Cardiac septum (tissue), 1 donor: ENCODE measurements around the gene HSPA1B. TPM values are rescaled to one million over a fixed set of nuclear protein-coding genes. Genes with fewer than 3 reads are reported as not detected.

ENCODE experiments used
- DNase-seq: peaks from one replicate; pipeline ENCODE4 v3.0.0-alpha.2; 2020; ENCODE audit warnings: low spot score
- intact Hi-C: fragments of 100-400 bp; cut with DNase I; formaldehyde crosslinking; loops from one replicate; pipeline ENCODE4 v1.14.0; 2022
- total RNA-seq: library from RNA; stranded (reverse); fragmentation: NEBNext Ultra II Directional; extraction: Animal tissue kit (Norgen Biotek cat#: 25700); gene quantifications from one replicate; pipeline ENCODE4 v1.2.1, GENCODE V29; 2021
- donor health status: DM: no; HTN: no; CAD: no.

HSPA1B gene
- total RNA-seq, 1 donor from 2014 or later: 221 TPM

DNA sequence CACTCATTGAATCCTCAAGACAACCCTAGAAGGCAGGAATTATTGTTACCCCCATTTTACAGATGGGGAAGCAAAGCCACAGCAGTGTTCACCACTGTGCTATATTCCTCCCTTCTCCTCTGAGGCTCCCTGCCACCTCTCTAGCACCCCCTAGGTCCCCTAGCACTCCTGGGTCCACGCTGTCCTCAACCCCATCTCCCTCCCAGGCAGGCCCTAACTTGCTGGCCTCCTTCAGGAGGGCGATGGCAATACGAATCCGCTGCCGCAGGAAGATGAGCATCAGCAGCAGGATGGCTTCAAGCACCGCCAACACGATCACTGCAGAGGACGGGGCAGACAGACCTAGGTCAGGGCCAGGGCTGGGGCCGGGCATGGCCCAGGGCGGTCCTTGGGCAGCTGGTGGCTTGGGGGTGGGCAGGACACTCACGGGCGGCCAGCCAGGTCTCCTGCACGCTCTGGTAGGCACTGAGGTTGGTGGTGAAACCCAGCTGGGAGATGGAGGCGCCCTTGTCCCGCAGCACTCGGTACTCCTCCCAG lies 42.9 kb downstream of the HSPA1B start:
- intact Hi-C loops: no loop called here
- DNase-seq: no peak

DNA sequence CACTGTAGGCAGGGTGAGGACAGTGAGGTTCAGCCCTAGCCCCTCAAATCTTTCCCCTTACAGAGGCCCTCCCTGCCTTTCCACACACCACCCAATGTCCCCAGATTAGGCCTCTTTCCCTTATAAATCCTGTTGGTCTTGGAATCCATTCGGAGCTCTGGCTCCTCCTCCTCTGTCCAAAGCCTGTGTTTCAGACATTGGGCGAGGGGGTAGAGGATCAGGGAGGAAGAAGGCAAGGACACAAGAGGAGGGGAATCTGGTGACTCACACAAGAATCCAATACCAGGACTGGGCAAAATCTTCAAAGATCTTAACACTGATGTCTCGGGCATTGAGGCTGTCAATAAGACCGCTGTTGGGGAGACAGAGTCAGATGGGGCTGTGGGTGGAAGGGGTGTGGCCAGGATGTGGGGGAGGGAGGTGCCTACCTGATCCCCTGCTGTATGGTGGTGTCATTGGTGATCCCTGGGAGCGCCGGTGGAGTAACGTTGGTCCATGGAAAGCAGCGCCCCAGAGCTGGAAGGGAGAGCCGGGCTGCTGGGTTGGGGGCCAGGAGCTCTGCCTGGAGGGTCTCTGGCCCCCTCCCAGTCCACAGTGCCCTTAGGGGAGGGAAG lies 43.6 kb downstream of the HSPA1B start:
- no peak for DNase-seq
- intact Hi-C loops: no loop called here

DNA sequence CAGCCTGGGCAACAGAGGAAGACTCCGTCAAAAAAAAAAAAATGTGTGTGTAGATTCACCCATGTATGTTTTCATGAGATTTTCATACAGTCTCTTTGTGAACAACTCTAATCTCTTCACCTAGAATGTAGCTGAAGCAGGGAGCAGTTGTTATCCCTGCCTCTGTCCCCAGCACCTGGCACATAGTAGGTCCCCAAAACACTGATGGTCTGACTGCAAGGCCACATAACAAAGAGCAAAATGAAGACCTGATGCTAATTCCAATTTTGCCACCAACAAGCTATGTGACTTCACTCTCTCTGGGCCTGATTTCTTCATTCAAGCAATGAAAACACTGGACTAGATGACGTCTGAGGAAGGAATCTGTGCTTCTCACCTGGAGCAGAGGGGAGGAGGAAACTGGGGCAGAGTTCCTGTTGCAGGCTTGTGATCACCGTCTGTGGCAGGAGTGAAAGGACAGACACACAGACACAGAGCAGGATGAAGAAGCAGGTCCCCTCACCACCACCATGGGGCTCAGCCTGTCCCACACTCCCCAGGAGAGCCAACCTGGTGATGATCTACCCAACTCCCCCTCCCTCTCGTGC lies 46.6 kb downstream of the HSPA1B start:
- DNase-seq: no peak

GRCh38 chr6:31874836-31875572 lies 47.5 kb downstream of the HSPA1B start:
- DNase-seq: no peak
- intact Hi-C loops: no loop called here

More for the DNA sequence above, 46.6 kb downstream of the HSPA1B start:
- intact Hi-C loops: no loop called here

GRCh38 chr6:31875877-31876276 lies 48.3 kb downstream of the HSPA1B start:
- DNase-seq: no peak
- intact Hi-C loops: no loop called here

- no peak for DNase-seq
- intact Hi-C loops: no loop called here
These were observed 48.8 kb downstream of the HSPA1B start for GRCh38 chr6:31876357-31876756.

DNA sequence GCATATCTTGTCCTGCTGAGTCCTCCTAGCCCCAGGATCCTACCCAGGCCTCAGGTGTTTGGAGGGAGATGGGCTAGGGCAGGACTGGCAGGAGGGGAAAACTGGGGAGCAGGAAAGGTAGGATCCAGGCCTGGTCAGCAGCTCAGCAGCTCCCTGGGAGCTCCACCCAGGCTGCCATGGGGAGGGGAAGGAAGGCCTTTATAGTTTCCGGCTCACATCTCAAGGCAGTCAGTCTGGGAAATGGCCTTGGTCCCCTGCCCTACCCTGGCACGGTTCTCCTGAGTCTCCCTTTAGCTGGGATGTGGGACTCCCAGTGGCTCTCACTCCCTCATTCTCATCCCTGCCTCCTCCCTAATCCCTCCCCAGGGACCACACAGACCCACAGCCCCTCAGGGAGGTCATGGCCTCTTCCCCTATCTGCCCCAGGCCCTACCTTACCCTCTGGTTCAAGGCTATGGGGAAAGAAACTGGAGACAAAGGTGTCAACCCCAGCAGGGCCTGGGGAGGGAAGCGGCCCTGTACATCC lies 49.6 kb downstream of the HSPA1B start:
- intact Hi-C loops: no loop called here
- no peak for DNase-seq

DNA sequence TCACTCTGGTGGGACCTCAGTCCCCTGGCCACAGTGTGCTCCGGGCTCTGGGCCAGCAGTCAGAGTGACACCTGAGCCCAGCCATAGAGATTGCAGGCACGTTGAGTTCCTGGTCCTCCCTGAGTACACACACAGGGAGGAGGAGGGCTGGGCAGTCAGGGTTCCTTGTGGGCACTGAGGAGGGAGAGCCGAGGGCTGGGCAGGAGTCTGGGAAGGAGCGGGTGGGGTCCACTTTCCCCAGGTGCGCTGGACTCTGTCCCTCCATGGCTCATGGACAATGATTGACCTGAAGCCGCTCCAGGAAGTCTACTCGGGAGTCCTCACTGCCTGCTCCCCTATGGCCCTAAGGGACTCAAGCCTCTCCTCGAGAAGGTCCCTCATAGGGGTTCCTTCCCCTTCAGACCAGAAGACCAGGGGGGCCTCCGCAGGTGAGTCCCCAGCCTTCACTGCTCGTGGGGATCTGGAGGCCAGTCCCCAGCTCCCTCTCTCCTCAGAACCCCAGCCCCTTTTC lies 50.2 kb downstream of the HSPA1B start:
- intact Hi-C loops: no loop called here
- DNase-seq: no peak

DNA sequence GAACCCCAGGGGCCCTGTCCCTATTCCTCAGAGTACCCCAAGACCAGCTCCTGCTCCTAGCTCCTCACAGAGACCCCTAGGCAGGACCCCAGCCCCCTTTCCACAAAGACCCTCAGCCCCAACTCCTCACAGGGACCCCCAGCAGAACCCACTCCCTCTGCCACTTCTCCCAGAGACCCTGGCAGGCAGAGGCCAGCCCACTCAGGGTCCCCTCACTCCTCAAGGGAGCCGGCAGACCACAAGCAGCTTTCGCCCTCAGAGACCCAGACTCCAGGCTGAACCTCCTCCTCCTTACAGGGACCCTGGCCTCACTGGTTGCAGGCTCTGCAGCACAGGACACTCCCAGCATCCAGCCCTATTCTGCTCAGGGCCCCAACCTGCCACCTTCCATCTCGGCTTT lies 50.7 kb downstream of the HSPA1B start:
- DNase-seq: no peak
- intact Hi-C loops: no loop called here

GRCh38 chr6:31878726-31879125 lies 51.2 kb downstream of the HSPA1B start, which contains the start of gene SLC44A4:
SLC44A4 (minus strand) TSS chr6:31878997; CDS start chr6:31878980, 17 bp downstream.
- intact Hi-C loops: no loop called here
- DNase-seq: no peak

DNA sequence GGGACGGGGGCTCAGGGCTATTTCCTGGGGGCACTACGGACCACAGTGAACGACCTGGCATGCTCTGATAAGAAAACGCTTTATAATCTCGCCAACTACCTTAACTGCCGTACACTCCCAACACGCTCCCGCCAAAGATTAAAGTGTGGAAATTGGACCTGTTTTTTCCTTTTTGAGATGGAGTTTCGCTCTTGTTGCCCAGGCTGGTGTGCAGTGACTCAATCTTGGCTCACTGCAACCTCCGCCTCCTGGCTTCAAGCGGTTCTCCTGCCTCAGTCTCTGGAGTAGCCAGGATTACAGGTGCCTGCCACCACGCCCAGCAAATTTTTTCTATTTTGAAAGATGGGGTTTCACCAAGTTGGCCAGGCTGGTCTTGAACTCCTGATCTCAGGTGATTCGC lies 51.6 kb downstream of the HSPA1B start:
- intact Hi-C loops: no loop called here
- DNase-seq: no peak

Other genes starting within 250 kb of the HSPA1B start
- 0.86 TPM for gene LTB, start 245.3 kb upstream of the HSPA1B start, total RNA-seq
- gene LST1, start 241.5 kb upstream of the HSPA1B start, total RNA-seq: 5.4 TPM
- gene NCR3, start 234.7 kb upstream of the HSPA1B start, total RNA-seq: not detected
- gene AIF1, start 212.5 kb upstream of the HSPA1B start, total RNA-seq: 10.3 TPM
- gene PRRC2A, start 207.0 kb upstream of the HSPA1B start, total RNA-seq: 125 TPM
- 270 TPM for gene BAG6, start 175.1 kb upstream of the HSPA1B start, total RNA-seq
- gene APOM, start 171.8 kb upstream of the HSPA1B start, total RNA-seq: 1.4 TPM
- 17.7 TPM for gene C6orf47, start 167.0 kb upstream of the HSPA1B start, total RNA-seq
- 13.6 TPM for gene GPANK1, start 162.7 kb upstream of the HSPA1B start, total RNA-seq
- gene CSNK2B, start 161.7 kb upstream of the HSPA1B start, total RNA-seq: 96.3 TPM
- gene LY6G5B, start 157.8 kb upstream of the HSPA1B start, total RNA-seq: 6.5 TPM
- 2.9 TPM for gene LY6G5C, start 146.7 kb upstream of the HSPA1B start, total RNA-seq
- gene ABHD16A, start 124.4 kb upstream of the HSPA1B start, total RNA-seq: 26.9 TPM
- not detected for gene LY6G6F, start 120.9 kb upstream of the HSPA1B start, total RNA-seq
- gene LY6G6D, start 112.4 kb upstream of the HSPA1B start, total RNA-seq: not detected
- gene LY6G6C, start 106.0 kb upstream of the HSPA1B start, total RNA-seq: not detected
- 0.24 TPM for gene MPIG6B, start 104.4 kb upstream of the HSPA1B start, total RNA-seq
- gene DDAH2, start 98.4 kb upstream of the HSPA1B start, total RNA-seq: 69.9 TPM
- 131 TPM for gene CLIC1, start 91.2 kb upstream of the HSPA1B start, total RNA-seq
- gene MSH5, start 87.7 kb upstream of the HSPA1B start, total RNA-seq: 1.7 TPM
- 0.86 TPM for gene SAPCD1, start 65.1 kb upstream of the HSPA1B start, total RNA-seq
- gene VWA7, start 50.4 kb upstream of the HSPA1B start, total RNA-seq: 21.5 TPM
- gene VARS1, start 32.0 kb upstream of the HSPA1B start, total RNA-seq: 35.0 TPM
- 24.0 TPM for gene LSM2, start 20.8 kb upstream of the HSPA1B start, total RNA-seq
- gene HSPA1L, start 12.5 kb upstream of the HSPA1B start, total RNA-seq: 2.4 TPM
- gene HSPA1A, start 12.2 kb upstream of the HSPA1B start, total RNA-seq: 296 TPM
- 19.4 TPM for gene NEU1, start 35.1 kb downstream of the HSPA1B start, total RNA-seq
- gene SLC44A4, start 51.3 kb downstream of the HSPA1B start, total RNA-seq: not detected
- 14.5 TPM for gene EHMT2, start 70.0 kb downstream of the HSPA1B start, total RNA-seq
- 5.2 TPM for gene ZBTB12, start 74.3 kb downstream of the HSPA1B start, total RNA-seq
- gene C2, start 100.0 kb downstream of the HSPA1B start, total RNA-seq: 5.1 TPM
- gene CFB, start 118.4 kb downstream of the HSPA1B start, total RNA-seq: 5.0 TPM
- gene NELFE, start 131.2 kb downstream of the HSPA1B start, total RNA-seq: 46.7 TPM
- gene SKIC2, start 131.4 kb downstream of the HSPA1B start, total RNA-seq: 33.2 TPM
- 14.0 TPM for gene DXO, start 144.4 kb downstream of the HSPA1B start, total RNA-seq
- gene C4A, start 154.3 kb downstream of the HSPA1B start, total RNA-seq: 131 TPM
- gene C4B, start 187.1 kb downstream of the HSPA1B start, total RNA-seq: 92.4 TPM
- gene CYP21A2, start 210.7 kb downstream of the HSPA1B start, total RNA-seq: 2.0 TPM